OCI-M1 (cell line): ENCODE results near the gene SPACDR.
A peak's percentile ranks its signal among the peaks of the same experiment; 100 is the strongest.

Experiments used
- DNase-seq: peaks from one replicate; lab custom pipeline; 2025; lab: John Stamatoyannopoulos, UW

Gene SPACDR

GRCh38 chr7:100484673-100485045 lies 20.6 kb upstream of the SPACDR start:
- DNase-seq: no peak

- DNase-seq: peak; percentile 69
These were observed 19.9 kb upstream of the SPACDR start, which contains the start of gene NYAP1 for GRCh38 chr7:100483722-100484672. TSS of gene NYAP1 (plus strand) at chr7:100483927. CDS start at chr7:100485312, 1,385 bp downstream.

- peak; percentile 91 for DNase-seq
These were observed 19.1 kb upstream of the SPACDR start for GRCh38 chr7:100483090-100483721.

GRCh38 chr7:100482728-100483089 lies 18.6 kb upstream of the SPACDR start:
- DNase-seq: no peak

- no peak for DNase-seq
These were observed 17.4 kb upstream of the SPACDR start for GRCh38 chr7:100481466-100481865.

- peak; percentile 99 for DNase-seq
These were observed 15.0 kb upstream of the SPACDR start, which contains the start of gene TSC22D4 for GRCh38 chr7:100478958-100479660. TSS of gene TSC22D4 (minus strand) at chr7:100479214. CDS start at chr7:100478038, 1,176 bp downstream.

GRCh38 chr7:100477871-100478267 lies 13.8 kb upstream of the SPACDR start:
- no peak for DNase-seq

- peak; percentile 54 for DNase-seq
These were observed 13.1 kb upstream of the SPACDR start for GRCh38 chr7:100476903-100477870.

- DNase-seq: peak; percentile 32
These were observed 12.2 kb upstream of the SPACDR start for GRCh38 chr7:100476101-100476780.

GRCh38 chr7:100475549-100475948 lies 11.5 kb upstream of the SPACDR start:
- DNase-seq: no peak

GRCh38 chr7:100472854-100473499 lies 8.9 kb upstream of the SPACDR start:
- DNase-seq: no peak

- no peak for DNase-seq
These were observed 8.2 kb upstream of the SPACDR start for GRCh38 chr7:100472121-100472851.

- no peak for DNase-seq
These were observed 7.0 kb upstream of the SPACDR start for GRCh38 chr7:100471021-100471420.

GRCh38 chr7:100469227-100470044 lies 5.4 kb upstream of the SPACDR start:
- DNase-seq: peak; percentile 92

- DNase-seq: no peak
These were observed 3.7 kb upstream of the SPACDR start for GRCh38 chr7:100467638-100468373.

- DNase-seq: no peak
These were observed 2.9 kb upstream of the SPACDR start for GRCh38 chr7:100466653-100467605.
